DND-41 (cell line): ENCODE data around the gene SYNGR1.

ENCODE experiments used
- ATAC-seq: fragments of 200-7000 bp; cut with Tn5 transposase; 3 replicates; pipeline ENCODE4 v1.9.1; 2021; ENCODE audit warnings: low read depth; ENCODE audit not compliant: insufficient read depth
- DNase-seq: peaks from one replicate; pipeline ENCODE4 v3.0.0-alpha.2; 2020
- H2AFZ ChIP-seq: 2 replicates; pipeline ENCODE4 v1.6.0; 2012; ENCODE audit warnings: low read depth, low read length
- H3K27ac ChIP-seq: 2 replicates; pipeline ENCODE4 v1.5.1; 2012; ENCODE audit warnings: low read length, inconsistent platforms
- H3K27me3 ChIP-seq: fragments of 200-600 bp; sonication (generic); 2 replicates; pipeline ENCODE4 v1.6.0; 2012; ENCODE audit warnings: low read length, mild to moderate bottlenecking, inconsistent platforms; ENCODE audit not compliant: insufficient read depth, poor library complexity
- H3K36me3 ChIP-seq: 2 replicates; pipeline ENCODE4 v1.5.1; 2012; ENCODE audit warnings: low read length, inconsistent platforms; ENCODE audit not compliant: insufficient read depth
- H3K4me1 ChIP-seq: 2 replicates; pipeline ENCODE4 v1.5.1; 2012; ENCODE audit warnings: mild to moderate bottlenecking, low read length; ENCODE audit not compliant: insufficient read depth
- H3K4me2 ChIP-seq: 2 replicates; pipeline ENCODE4 v1.6.0; 2012; ENCODE audit warnings: mild to moderate bottlenecking, moderate library complexity, low read length, inconsistent platforms; ENCODE audit not compliant: insufficient read depth
- H3K4me3 ChIP-seq, 2 experiments: fragments of 200-600 bp in 1 of 2; shearing (Covaris generic) in 1 of 2; 2 replicates each; pipeline ENCODE4 v1.5.1; 2012 to 2016; ENCODE audit warnings: inconsistent platforms in 2 of 2, low read length in 2 of 2, mild to moderate bottlenecking in 2 of 2, low read depth in 1 of 2, moderate library complexity in 1 of 2
- H3K79me2 ChIP-seq: 2 replicates; pipeline ENCODE4 v1.6.0; 2012; ENCODE audit warnings: low read length, inconsistent platforms; ENCODE audit not compliant: insufficient read depth
- H3K9ac ChIP-seq: 2 replicates; pipeline ENCODE4 v1.6.0; 2012; ENCODE audit warnings: low read depth, mild to moderate bottlenecking, inconsistent platforms, low read length, moderate library complexity
- H3K9me3 ChIP-seq: 2 replicates; pipeline ENCODE4 v1.5.1; 2012; ENCODE audit warnings: low read length, moderate library complexity, mild to moderate bottlenecking, inconsistent platforms; ENCODE audit not compliant: insufficient read depth, severe bottlenecking
- H4K20me1 ChIP-seq: 2 replicates; pipeline ENCODE4 v1.6.0; 2012; ENCODE audit warnings: low read length; ENCODE audit not compliant: insufficient read depth
- EZH2 ChIP-seq: IDR thresholded peaks from 3 replicates; pipeline ENCODE4 v1.6.1; 2012; ENCODE audit warnings: borderline replicate concordance, low read depth, mild to moderate bottlenecking, moderate library complexity, low read length, inconsistent platforms; ENCODE audit not compliant: severe bottlenecking
- TF ChIP-seq, protein P1 (sequence below): IDR thresholded peaks from 2 replicates; pipeline ENCODE4 v1.5.1; 2012; ENCODE audit warnings: borderline replicate concordance, low read length, moderate library complexity, mild to moderate bottlenecking; ENCODE audit not compliant: poor library complexity, severe bottlenecking; ENCODE audit errors: extremely low read depth

The SYNGR1 gene

DNA sequence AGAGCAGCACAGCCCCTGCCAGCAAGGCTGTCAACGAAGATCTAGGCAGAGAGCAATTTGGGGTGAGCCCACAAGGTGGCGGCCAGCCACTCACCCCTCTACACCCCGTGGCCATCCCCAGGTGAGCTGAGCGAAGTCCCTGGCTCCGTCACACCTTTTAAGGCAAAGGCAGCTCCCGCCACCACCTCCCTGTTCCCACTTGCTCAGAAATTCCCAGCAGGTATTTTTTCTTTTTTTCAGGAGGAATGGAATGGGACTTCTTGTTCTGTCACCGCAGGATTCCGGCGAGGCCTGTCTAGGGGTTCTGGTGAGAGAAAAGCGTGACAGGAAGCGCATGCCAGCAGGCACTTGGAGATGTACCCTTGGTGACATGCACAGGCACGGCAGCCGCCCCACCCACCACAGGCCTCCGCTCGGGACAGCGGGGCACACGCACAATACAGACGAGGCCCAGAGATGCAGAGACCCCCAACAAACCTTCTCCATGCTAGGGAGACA is 40.4 kb upstream of the SYNGR1 start:
- TF ChIP-seq, protein P1, sequence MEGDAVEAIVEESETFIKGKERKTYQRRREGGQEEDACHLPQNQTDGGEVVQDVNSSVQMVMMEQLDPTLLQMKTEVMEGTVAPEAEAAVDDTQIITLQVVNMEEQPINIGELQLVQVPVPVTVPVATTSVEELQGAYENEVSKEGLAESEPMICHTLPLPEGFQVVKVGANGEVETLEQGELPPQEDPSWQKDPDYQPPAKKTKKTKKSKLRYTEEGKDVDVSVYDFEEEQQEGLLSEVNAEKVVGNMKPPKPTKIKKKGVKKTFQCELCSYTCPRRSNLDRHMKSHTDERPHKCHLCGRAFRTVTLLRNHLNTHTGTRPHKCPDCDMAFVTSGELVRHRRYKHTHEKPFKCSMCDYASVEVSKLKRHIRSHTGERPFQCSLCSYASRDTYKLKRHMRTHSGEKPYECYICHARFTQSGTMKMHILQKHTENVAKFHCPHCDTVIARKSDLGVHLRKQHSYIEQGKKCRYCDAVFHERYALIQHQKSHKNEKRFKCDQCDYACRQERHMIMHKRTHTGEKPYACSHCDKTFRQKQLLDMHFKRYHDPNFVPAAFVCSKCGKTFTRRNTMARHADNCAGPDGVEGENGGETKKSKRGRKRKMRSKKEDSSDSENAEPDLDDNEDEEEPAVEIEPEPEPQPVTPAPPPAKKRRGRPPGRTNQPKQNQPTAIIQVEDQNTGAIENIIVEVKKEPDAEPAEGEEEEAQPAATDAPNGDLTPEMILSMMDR = peak; percentile 12
- TF ChIP-seq EZH2 = no peak
- ATAC-seq = no peak
- no peak overlapping the region for H2AFZ ChIP-seq
- peaks cover 5% of the 10 kb centered on the region; the same call in 1 of the 2 replicates for H3K79me2 ChIP-seq
- no peak overlapping the region for H3K4me3 ChIP-seq
- no peak for DNase-seq
- H3K4me1 ChIP-seq = peaks cover 2% of the 10 kb centered on the region; the same call in 1 of the 2 replicates
- no peak overlapping the region for H3K4me2 ChIP-seq
- H3K27me3 ChIP-seq = no peaks in the 10 kb centered on the region
- peaks cover 43% of the 10 kb centered on the region for H4K20me1 ChIP-seq
- no peak overlapping the region for H3K27ac ChIP-seq
- no peak overlapping the region for H3K9ac ChIP-seq
- H3K9me3 ChIP-seq = no peaks in the 10 kb centered on the region
- peaks cover 30% of the 10 kb centered on the region for H3K36me3 ChIP-seq

DNA sequence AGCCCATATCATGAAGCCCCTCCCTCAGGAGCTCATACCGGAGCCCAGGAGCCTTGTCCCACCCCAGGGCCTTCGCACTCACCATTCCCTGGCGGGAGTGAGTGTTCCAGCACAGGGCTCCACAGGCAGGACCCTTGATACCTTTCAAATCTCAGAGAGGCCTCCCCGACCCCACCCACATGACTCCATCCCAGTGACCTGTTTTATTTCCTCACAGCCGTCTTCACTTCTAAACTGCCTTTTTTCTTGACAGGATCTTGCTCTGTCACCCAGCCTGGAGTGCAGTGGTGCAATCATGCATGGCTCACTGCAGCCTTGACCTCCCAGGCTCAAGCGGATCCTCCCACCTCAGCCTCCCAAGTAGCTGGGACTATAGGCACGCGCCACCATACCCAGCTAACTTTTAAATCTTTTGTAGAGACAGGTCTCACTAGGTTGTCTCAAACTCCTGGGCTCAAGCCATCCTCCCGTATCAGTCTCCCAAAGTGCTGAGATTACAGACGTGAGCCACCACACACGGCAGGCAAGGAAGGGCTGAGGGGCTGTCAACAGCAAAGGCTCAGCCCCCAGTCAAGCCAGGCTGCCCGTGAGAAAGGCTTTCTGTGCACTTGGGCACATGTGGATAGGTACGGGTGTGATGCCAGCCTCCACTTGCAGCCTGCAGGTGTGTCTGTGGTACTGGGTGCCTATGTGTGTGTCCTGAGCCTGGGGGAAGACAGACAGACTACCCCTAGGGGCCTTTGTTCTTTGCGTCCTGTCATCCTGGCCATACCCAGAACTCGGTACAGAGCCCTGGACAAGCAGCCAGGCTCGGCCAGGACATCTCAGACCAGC is 39.7 kb upstream of the SYNGR1 start:
- TF ChIP-seq, protein P1 = no peak
- TF ChIP-seq EZH2 = no peak
- ATAC-seq (peak; percentile 1; the same call in 1 of the 3 replicates), DNase-seq (no peak)
- Histone ChIP-seq H3K4me1 (peaks cover 7% of the 10 kb centered on the region; the same call in 1 of the 2 replicates), H3K36me3 (peaks cover 37% of the 10 kb centered on the region), H2AFZ (no peak overlapping the region), H3K27me3 (no peaks in the 10 kb centered on the region), H4K20me1 (peaks cover 50% of the 10 kb centered on the region), H3K9ac (no peak overlapping the region), H3K27ac (no peak overlapping the region), H3K4me3 (no peak overlapping the region), H3K9me3 (no peaks in the 10 kb centered on the region), H3K4me2 (no peak overlapping the region), H3K79me2 (peaks cover 11% of the 10 kb centered on the region; the same call in 1 of the 2 replicates)

DNA sequence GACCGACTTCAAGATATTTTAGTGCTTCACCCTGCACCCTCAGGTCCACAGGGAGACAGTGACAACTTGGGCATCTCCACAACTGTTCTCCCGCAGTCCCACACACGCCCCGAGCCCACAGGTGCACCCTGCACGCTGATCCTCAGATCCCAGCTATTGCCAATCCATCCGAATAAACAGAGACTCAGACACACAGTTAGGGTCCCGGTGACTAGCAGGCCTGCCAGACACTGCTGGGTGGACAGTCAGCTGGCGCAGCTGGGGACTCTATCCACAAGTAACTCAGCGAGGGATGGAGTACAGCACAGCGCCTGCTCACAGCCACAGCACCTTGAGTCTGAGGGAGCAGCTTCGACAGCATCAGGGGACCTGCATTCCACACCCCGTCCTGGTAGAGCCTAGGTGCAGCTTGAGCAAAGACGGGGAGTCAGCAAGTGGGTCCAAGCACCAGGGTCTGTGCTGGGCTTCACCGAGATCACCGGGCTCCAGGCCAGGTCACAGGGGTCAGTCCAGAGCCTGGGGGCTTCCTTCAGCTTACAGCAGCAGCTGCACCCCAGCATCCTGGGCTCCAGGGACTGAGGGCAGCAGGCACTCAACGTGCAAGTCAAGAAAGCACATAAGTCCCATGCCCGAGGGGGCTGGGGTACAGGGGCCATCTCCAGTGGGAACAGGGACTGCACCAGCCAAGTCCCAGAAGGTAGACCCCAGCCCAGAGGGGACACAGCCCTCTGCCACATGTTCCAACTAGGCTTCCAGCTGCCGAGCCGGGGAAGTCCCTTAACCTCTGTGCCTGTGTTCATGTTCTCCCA is 38.0 kb upstream of the SYNGR1 start:
- Histone ChIP-seq H3K27ac (no peak overlapping the region), H3K9me3 (no peaks in the 10 kb centered on the region), H3K4me2 (no peak overlapping the region), H3K36me3 (peaks cover 54% of the 10 kb centered on the region), H3K9ac (no peak overlapping the region), H2AFZ (no peak overlapping the region), H3K4me3 (no peak overlapping the region), H3K79me2 (peaks cover 28% of the 10 kb centered on the region), H4K20me1 (peaks cover 67% of the 10 kb centered on the region), H3K4me1 (peaks cover 24% of the 10 kb centered on the region), H3K27me3 (no peaks in the 10 kb centered on the region)
- DNase-seq (peak; percentile 34), ATAC-seq (peak; percentile 21)
- TF ChIP-seq, protein P1 = no peak
- no peak for TF ChIP-seq EZH2
